HepG2 (cell line): Measurements from ENCODE around the gene USP34. TPM values are rescaled to one million over a fixed set of nuclear protein-coding genes. Genes with fewer than 3 reads are reported as not detected.

Experiments
- AGO2 ChIP-seq: fragments of 200-400 bp; formaldehyde crosslinking; optimal IDR thresholded peaks from 2 replicates; pipeline ENCODE3; 2017; ENCODE audit warnings: mild to moderate bottlenecking, low read depth, low read length, moderate library complexity
- DDIT3 ChIP-seq: sonication (generic); formaldehyde crosslinking; IDR thresholded peaks from 2 replicates; pipeline ENCODE4 v1.4.0; 2020; ENCODE audit warnings: mild to moderate bottlenecking, missing genetic modification reagents
- NRL ChIP-seq: sonication (generic); formaldehyde crosslinking; IDR thresholded peaks from 2 replicates; pipeline ENCODE4 v1.5.0; 2020; ENCODE audit warnings: missing genetic modification reagents, mild to moderate bottlenecking, moderate library complexity, borderline replicate concordance
- TBP ChIP-seq: sonication (generic); formaldehyde crosslinking; IDR thresholded peaks from 2 replicates; pipeline ENCODE4 v1.5.0; 2020; ENCODE audit warnings: missing genetic modification reagents
- TBX3 ChIP-seq: fragments of 450-650 bp; IDR thresholded peaks from 2 replicates; pipeline ENCODE4 v1.6.1; 2017; ENCODE audit warnings: antibody characterized with exemption, mild to moderate bottlenecking, inconsistent platforms, borderline replicate concordance
- ZNF569 ChIP-seq: sonication (generic); formaldehyde crosslinking; IDR thresholded peaks from 2 replicates; pipeline ENCODE4 v1.5.0; 2020; ENCODE audit warnings: mild to moderate bottlenecking, missing genetic modification reagents, moderate library complexity, borderline replicate concordance
- ZNF720 ChIP-seq: sonication (generic); formaldehyde crosslinking; IDR thresholded peaks from 2 replicates; pipeline ENCODE4 v1.4.0; 2020; ENCODE audit warnings: missing genetic modification reagents
- ZNF777 ChIP-seq: sonication (generic); formaldehyde crosslinking; IDR thresholded peaks from 2 replicates; pipeline ENCODE4 v1.4.0; 2020; ENCODE audit warnings: missing genetic modification reagents
- ZNF879 ChIP-seq: sonication (generic); formaldehyde crosslinking; IDR thresholded peaks from 2 replicates; pipeline ENCODE4 v1.8.1; 2023; ENCODE audit warnings: missing genetic modification reagents
- polyA plus RNA-seq, 8 experiments: library from polyadenylated mRNA; depleted of rRNA in 3 of 8; stranded (reverse) in 7 of 8; unstranded in 1 of 8; fragments of >200 nt; fragmentation: Illumina TruSeq in 4 of 8; extraction: Trizol in 4 of 8; gene quantifications; 2 replicates each; pipeline versions ENCODE4 v1.2.1 to v1.2.3, GENCODE V29; 2011 to 2016; ENCODE audit warnings: low read depth in 4 of 8, missing spikeins in 1 of 8, mixed read lengths in 1 of 8; ENCODE audit not compliant: insufficient read depth in 1 of 8
- total RNA-seq, 5 experiments: library from RNA; depleted of rRNA; stranded (reverse); fragments of >200 nt; fragmentation: Illumina TruSeq; extraction: Trizol; gene quantifications; 2 replicates each; pipeline ENCODE4 v1.2.3, GENCODE V29; 2016; ENCODE audit warnings: low read depth in 1 of 5
- TF ChIP-seq, protein P1 (sequence below): sonication (generic); formaldehyde crosslinking; IDR thresholded peaks from 2 replicates; pipeline ENCODE4 v1.5.1; 2020; ENCODE audit warnings: missing genetic modification reagents, mild to moderate bottlenecking, borderline replicate concordance
- TF ChIP-seq, protein P2 (sequence below): sonication (generic); formaldehyde crosslinking; IDR thresholded peaks from 2 replicates; pipeline ENCODE4 v1.4.0; 2020; ENCODE audit warnings: missing genetic modification reagents

Gene USP34
- total and polyA plus RNA-seq, 2 of the 13 experiments (the other 11 are each of a cell fraction or from before 2014, with no cell fraction given): 99.2 to 100 TPM

DNA sequence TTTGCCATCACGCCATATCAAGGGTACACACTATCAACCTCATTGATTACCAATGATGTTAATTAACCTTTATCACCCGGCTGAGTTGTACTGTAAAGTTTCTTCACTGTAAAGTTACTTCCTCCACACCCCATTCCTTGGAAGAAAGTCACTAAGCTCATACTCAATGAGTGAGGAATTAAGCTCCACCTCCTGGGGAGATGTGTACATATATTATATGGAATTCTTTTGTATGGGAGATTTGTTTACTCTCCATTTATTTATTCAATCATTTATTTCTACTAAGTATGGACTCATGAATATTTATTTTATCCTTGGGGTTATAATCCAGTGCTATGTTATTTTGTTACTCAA lies 252.1 kb downstream of the USP34 start (continued):
- TF ChIP-seq, protein P1, sequence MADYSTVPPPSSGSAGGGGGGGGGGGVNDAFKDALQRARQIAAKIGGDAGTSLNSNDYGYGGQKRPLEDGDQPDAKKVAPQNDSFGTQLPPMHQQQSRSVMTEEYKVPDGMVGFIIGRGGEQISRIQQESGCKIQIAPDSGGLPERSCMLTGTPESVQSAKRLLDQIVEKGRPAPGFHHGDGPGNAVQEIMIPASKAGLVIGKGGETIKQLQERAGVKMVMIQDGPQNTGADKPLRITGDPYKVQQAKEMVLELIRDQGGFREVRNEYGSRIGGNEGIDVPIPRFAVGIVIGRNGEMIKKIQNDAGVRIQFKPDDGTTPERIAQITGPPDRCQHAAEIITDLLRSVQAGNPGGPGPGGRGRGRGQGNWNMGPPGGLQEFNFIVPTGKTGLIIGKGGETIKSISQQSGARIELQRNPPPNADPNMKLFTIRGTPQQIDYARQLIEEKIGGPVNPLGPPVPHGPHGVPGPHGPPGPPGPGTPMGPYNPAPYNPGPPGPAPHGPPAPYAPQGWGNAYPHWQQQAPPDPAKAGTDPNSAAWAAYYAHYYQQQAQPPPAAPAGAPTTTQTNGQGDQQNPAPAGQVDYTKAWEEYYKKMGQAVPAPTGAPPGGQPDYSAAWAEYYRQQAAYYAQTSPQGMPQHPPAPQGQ (CRISPR knock-in tag): no peak
- no peak for TF ChIP-seq DDIT3
- TF ChIP-seq ZNF720 (CRISPR knock-in tag): no peak
- TF ChIP-seq, protein P2, sequence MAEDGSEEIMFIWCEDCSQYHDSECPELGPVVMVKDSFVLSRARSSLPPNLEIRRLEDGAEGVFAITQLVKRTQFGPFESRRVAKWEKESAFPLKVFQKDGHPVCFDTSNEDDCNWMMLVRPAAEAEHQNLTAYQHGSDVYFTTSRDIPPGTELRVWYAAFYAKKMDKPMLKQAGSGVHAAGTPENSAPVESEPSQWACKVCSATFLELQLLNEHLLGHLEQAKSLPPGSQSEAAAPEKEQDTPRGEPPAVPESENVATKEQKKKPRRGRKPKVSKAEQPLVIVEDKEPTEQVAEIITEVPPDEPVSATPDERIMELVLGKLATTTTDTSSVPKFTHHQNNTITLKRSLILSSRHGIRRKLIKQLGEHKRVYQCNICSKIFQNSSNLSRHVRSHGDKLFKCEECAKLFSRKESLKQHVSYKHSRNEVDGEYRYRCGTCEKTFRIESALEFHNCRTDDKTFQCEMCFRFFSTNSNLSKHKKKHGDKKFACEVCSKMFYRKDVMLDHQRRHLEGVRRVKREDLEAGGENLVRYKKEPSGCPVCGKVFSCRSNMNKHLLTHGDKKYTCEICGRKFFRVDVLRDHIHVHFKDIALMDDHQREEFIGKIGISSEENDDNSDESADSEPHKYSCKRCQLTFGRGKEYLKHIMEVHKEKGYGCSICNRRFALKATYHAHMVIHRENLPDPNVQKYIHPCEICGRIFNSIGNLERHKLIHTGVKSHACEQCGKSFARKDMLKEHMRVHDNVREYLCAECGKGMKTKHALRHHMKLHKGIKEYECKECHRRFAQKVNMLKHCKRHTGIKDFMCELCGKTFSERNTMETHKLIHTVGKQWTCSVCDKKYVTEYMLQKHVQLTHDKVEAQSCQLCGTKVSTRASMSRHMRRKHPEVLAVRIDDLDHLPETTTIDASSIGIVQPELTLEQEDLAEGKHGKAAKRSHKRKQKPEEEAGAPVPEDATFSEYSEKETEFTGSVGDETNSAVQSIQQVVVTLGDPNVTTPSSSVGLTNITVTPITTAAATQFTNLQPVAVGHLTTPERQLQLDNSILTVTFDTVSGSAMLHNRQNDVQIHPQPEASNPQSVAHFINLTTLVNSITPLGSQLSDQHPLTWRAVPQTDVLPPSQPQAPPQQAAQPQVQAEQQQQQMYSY (CRISPR knock-in tag): no peak
- TF ChIP-seq NRL: no peak
- TF ChIP-seq TBP: no peak
- TF ChIP-seq ZNF879 (CRISPR knock-in tag): no peak
- TF ChIP-seq ZNF777: no peak
- TF ChIP-seq ZNF569 (CRISPR knock-in tag): no peak
- TF ChIP-seq AGO2: no peak
- no peak for TF ChIP-seq TBX3
